Left kidney (tissue), 2 donors: ENCODE results near the gene ERFL. TPM values are rescaled to one million over a fixed set of nuclear protein-coding genes. Genes with fewer than 3 reads are reported as not detected.
"Not testable (repeated sequence)": the region's sequence is repeated elsewhere in the genome, so short reads cannot be mapped to it uniquely, and the experiment has no call there.

Experiments used
- DNase-seq: peaks from one replicate; pipeline ENCODE4 v3.0.0-alpha.2; 2013
- polyA plus RNA-seq: library from polyadenylated mRNA; unstranded; fragments of 120-200 nt; gene quantifications from one replicate; pipeline ENCODE4 v1.2.1, GENCODE V29; 2013; ENCODE audit not compliant: insufficient read length

The ERFL gene
- polyA plus RNA-seq, 1 donor, result 0.15 TPM

DNA sequence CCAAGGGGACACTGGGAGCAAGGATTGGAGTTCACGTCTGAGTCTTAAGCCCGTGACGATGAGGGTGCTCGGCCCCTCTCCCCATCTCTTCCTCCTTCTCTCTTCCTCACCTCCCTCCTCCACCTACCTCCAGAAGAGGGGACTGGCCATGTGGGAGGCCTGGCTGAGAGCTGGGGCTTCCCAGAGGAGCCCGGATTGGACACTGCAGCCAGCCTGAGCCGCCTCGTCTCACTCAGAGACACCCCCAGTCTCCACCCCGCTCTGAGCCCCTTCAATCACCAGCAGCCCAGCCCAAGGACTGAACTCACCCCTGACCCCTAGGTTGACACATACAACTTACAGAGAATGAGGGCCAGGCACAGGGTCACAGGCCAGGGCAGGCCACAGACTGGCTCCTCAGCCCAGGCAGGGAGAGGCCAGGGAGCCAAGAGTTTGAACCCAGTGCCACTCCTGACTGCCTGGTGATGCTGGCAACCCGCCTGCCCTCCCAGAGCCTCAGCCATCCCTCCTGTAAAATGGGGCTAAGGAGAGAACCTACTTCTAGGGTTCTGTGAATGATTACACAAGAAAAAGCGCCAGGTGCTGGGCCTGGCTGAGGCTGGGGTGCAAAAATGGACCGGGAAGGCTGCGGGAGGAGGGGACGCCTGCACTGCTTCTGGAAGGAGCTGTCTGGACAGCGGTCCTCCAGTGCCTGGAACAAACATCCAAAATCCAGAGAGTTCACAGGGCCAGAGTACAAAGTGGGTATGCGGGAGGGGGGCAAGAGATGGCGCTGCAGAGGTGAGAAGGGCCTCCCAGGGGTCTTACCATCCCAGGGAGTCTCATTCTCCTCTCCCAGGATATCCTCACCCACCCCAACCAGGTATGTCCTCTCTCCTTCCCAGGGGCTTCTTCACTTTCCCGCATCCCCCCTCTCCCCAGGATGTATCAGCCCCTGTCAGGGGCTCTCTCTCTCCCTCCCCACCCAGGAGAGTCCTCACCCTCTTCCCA is 50.0 kb downstream of the ERFL start:
- no peak for DNase-seq

DNA sequence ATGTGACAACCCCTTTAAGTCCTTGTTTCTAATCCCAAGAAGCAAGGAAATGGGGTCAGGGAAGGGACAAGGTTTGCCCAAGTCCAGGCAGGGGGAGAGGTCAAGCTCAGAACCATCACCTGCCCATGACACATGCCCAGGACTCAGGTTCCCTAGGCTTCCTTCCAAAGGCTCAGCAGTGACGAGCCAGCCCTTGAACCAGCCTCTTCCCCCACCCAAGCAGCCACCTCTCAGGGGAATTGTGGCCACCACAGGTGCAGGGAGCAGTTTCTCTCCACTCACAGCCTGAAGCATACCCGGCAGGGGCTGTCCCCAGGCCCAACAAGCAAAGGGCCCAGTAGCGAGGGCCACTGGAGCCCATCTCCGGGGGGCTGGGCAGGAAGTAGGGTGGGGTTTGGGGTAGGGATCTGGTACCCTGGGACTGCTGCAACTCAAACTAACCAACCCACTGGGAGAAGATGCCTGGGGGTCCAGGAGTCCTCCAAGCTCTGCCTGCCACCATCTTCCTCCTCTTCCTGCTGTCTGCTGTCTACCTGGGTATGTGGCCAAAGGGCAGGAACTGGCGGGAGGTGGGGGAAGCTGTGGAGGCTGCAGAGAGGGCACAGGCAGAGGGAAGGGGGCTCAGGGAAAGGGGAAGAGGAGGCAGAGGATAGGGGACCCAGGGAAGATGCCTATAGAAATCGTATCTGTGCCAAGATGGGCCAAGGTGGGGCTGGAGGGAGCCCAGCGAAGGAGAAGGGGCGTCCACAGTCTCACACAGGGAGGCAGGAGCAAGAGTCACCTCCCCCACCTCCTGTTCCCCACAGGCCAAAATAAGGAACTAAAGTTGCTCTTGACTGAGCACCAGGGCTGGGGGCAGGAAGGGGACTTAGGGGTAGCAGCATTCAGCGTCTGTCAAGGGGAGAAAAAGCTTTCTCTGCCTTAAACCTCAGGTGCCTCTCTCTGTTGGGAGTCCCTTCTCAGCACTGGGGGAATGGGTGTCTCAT is 51.1 kb downstream of the ERFL start, which contains the start of gene CD79A:
TSS of gene CD79A (plus strand) at position 433 of the 986 bp plus-strand sequence. CDS start at position 459, 26 bp downstream.
- no peak for DNase-seq

DNA sequence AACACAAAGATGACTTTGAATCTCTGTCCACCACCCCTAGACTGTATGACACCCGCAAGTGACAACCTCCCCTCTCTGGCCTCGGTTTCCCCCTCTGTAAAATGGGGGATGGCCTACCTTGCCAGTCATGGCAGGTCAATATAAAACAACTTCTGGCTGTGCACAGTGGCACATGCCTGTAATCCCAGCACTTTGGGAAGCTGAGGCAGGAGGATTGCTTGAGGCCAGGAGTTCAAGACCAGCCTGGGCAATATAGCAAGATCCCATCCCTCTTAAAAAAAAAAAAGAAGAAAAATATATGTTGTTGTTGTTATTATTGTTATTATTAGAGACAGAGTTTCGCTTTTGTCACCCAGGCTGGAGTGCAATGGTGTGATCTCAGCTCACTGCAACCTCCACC is 52.3 kb downstream of the ERFL start:
- not testable (repeated sequence) for DNase-seq

DNA sequence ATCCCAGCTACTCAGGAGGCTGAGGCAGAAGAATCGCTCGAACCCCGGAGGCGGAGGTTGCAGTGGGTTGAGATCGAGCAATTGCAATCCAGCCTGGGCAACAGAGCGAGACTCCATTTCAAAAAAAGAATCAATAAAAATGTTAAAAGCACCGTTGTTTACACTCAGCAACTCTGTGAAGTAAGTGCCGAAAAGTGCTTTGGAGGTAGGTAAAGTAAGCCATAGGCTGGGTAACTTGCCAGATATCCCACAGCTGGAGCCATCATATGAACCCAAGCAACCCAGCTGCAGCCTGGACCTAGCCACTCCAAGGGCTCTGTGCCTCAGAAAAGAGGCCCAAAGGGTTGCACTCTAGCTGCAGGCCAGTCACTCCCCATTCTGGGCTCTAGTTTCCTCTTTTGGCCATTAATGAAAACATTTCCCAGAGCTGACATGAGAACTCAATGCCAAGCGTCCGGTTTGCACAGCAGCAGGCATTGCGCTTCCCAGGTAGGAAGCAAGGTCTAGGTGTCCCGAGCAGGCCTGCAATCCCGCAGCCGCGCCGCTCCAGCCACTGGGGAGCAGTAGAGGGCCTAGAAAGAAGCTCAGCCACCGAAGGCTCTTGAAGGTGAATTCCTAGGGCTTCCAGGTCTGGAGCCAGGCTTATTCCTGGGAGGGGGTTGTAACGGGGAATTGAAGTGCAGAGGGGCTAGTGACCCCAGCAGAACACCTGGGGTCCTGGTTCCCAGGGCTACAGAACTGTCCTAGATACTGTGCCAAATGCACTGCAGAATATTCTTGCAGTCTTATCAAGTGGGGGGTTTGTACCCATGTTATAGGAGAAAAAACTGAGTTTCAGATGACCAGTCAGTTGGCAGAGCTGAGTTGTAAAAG is 55.2 kb downstream of the ERFL start:
- DNase-seq, result peak; percentile 59

DNA sequence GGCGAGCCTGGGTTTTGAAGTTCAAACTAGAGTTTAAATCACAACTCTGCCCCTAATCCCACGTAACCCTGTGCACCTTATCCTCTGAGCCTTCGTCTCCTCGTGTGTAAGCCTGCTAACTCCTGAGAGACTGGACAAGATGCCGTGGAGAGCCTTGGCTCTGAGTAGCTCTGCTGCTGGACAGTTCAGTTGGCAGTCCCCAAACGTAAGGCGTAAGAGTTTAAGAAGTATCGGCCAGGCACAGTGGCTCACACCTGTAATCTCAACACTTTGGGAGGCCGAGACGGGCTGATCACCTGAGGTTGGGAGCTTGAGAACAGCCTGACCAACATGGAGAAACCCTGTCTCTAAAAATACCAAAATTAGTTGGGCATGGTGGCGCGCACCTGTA is 55.9 kb downstream of the ERFL start:
- no peak for DNase-seq

DNA sequence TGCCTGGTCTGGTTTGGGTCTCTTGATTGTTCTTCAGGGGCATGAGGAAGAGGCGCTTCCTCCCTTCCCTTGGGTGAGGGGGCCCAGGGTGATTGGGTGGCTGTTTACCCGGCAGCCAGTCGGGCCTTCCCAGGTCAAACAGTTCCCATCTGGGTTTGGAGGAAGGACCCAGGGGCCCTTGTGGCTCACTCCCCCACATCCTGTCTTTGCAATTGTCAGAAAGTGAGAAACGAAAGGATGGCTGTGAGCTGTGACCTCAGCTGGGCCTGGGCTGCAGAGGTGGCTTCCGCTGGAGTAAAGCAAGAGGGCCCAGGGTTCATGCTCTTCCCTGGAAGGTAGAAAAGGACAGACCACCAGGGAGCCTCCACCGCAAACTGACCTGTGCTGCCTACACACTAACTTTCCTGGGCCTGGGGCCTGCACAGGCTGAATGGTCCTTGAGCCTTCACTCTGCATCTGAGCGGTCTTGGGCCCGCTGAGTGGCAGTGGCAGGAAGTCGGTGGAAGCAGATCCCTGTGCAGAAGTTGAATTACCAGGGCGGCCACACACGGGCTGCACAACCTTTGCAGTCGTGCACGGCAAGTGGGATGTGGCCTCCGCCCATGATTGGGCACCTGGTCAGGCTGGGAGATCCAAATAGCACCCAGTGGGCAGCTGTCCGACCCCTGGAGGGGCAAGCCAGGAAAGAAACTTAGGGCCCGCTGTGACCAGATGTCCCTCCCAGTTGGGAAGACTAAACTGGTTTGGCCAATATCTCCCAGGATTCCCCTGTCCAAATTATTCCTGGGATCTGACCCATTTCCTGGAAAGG is 56.5 kb downstream of the ERFL start:
- no peak for DNase-seq

DNA sequence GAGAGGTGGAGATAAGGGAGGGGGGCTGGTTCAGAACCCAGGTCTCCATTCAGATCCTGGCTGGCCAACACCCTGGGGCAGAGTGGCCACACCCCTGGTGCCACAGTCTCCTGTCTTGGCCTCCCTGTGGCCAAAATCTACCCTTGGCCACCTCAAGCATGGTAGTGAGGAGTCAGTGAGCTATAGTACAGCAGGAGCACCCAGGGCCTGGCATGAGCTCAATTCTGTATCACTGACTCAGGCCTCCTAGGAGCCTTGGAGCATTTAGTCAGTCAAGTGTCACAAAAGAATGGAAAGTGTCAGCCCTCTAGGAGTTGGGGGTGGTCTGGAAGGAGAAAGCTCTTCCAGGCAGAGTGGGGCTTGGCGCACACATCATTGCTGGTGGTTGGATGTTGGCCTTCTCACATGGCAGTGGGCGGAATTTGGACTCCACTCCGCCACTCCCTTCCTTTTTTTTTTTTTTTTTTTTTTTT is 57.8 kb downstream of the ERFL start:
- no peak for DNase-seq

DNA sequence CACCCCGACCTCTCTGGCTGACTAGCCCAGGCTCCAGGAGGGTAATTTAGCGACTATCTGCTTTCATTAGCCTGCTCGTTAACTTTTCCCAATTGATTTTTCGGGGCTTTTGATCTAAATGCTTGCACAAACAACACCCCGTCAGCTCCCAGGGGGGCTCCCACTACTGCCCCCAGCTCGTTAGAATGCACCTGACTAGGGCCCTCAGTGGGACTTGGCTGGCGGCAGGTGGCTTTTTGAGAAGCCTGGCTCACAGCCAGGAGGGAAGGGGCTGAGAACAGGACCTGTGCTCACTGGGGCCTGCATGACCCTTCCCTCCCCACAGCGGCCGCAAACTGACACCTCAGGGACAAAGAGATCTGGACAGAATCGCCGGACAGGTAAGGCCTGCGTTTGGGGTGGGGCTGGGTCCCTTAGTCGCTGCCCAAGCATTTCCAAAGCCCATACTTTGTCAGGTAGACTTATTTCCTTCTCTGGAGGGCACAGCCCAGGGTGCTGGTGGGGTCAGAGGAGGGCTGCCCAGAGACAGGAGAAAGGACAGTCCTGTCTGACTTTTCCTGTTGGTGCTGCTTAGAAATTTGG is 58.8 kb downstream of the ERFL start:
- DNase-seq, result no peak

DNA sequence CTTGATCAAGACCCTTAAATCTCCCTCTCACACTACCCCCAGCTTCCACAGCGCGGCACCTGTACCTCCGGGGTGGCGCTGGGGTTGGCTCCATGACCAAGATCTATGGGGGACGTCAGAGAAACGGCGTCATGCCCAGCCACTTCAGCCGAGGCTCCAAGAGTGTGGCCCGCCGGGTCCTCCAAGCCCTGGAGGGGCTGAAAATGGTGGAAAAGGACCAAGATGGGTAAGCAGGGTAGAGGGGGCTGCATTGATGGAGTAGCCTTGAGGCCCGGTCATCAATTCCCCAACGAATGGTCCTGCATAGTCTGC is 59.3 kb downstream of the ERFL start:
- no peak for DNase-seq

DNA sequence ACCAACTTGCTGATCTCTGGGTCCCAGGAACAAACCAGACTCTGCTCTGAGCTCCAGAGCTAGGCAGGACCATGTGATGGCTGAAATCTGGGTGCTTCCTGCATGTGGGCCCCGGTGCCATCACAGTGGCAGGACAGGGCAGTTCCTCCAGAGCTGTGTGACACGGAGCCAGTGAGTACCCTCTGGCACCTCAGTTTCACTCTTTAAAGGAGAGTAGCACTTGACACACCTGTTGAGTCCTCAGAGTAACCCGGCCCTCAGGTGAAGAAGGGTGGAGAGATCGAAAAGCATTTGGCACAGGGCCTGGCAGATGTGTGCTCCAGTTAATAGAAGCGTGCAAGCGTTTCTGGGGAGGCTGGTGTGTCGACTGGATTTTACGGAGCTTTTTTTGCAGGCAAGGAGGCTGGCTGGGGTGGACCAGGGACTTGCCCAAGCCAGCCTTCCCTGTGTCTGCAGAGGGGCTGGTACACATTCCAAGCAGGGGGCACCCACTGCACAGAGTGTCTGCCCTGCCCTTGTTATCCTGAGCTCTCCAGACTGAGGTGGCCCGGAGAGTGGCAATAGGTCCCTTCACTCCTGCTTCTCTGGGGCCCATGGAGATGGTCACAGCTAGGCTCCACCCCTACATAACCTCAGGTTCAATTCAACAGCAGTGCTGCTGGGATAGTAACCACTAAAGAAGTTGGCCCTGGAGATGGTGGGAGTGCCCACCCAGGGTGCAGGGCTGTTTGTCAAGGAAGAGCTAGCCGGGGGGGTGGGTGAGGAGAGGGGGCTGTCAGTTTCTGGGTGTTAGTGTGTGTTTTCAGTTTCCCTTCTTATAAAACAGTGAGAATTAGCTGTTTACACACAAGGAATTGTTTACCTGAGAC is 59.9 kb downstream of the ERFL start:
- no peak for DNase-seq

DNA sequence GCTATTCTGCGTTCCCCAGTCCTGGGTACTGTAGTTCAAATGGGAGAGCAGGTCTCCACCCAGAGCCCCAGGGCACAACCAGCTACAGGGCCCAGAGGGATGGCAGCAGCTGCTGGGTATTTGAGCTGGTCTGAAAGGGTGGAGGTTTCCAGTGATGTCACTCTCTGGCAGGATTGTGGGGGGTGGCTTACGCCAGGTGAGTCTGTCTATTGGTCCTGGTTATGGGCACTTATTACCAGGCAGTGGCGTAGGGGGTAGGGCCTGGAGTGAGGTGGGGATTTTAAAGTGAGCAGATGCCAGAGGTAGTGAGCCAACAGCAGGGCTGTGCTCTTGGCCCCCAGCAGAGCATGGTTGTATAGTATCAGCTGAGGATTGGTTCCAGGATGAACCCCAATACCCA is 62.0 kb downstream of the ERFL start:
- DNase-seq, result no peak

DNA sequence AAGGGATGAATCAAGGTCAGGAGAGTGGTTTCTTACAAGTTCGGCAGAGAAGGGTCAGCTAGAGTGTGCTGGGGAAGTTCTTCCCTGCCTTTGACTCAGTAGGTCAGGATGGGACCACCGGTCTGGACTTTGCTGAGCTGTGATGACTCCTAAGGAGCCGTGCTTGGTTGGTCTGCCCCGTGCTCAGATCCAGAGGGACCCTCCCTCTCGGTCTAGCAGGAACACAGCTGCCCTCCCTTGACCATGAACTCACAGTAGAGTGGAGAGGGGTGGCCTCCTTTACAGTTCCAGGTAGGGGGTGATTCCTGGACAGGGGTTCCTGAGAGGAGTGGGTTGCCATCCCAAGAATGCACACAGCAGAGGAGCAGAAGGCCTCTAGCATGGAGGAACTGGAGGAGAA is 63.9 kb downstream of the ERFL start:
- DNase-seq, result no peak

DNA sequence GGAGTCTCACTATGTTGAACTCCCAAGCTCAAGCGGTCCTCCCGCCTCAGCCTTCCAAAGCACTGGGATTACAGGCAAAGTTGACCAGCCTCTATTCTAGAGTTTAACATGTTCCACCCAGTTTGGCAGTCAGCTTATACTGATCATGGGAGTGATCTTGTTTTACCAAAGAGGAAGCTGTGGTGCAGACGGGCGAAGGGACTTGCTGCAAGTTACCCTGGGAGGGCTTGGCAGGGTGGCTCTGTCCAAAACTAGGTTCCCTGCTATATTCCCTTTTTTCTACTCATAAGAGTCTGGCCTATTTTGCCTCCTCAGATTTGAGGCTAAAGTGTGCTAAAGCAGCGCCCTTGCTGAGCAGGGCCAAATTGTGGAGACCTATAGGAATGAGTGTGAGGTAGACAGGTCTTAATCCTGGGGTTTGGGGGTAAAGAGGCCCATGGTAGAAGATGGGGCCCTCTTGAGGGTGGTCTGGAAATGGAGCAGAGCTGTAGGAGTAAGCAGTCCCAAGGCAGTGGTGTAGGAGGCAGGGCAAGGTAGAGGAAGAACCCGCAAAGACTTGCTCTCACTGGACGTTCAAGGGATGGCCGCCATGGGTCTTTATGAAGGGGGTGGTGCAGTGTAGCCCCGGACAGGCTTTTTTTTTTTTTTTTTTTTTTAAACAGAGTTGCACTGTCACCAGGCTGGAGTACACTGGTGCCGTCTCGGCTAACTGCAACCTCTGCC is 64.9 kb downstream of the ERFL start:
- no peak for DNase-seq

DNA sequence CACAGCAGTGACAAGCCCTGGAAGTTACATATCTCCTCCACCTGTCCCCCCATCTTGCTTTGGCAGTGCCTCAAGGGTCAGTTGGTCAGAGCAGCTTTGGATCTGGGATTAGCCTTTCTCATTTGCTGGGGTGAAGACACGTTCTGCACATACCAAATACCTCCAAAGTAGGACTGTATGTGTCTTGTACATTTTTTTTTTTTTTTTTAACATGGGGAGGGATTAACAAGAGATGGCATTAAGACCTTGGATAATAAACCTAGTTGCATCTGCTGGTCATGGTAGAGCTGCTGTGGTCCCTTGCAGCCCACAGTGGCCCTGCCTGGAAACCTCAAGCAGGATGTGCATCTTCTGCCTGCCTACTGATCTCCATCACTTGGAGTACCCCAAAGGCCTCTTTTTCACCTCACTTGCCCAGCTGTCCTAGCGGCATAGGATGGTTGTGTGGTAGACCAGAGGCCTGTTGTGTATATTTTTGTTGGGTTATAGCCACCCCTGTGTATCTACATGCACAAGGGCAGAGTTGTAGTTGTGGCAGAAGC is 65.7 kb downstream of the ERFL start:
- no peak for DNase-seq

DNA sequence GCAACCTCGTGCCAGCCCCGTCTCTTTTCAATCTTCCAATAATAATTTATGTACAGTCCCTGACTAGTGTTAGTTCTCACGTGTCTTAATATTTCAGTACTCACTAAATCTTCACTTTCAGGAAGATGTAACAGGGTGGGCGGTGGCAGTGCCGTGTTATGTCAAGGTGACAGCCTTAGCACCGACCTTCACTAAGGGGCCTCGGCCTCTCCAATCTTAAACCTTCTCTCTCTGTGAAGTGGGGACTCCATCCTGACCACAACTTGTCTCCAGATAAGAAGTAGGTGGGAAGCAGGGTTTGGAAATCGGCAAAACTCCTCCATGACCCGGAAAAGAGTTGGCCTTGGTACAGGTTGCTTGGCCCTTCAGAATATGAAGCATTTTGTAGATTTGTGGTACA is 66.4 kb downstream of the ERFL start:
- no peak for DNase-seq

DNA sequence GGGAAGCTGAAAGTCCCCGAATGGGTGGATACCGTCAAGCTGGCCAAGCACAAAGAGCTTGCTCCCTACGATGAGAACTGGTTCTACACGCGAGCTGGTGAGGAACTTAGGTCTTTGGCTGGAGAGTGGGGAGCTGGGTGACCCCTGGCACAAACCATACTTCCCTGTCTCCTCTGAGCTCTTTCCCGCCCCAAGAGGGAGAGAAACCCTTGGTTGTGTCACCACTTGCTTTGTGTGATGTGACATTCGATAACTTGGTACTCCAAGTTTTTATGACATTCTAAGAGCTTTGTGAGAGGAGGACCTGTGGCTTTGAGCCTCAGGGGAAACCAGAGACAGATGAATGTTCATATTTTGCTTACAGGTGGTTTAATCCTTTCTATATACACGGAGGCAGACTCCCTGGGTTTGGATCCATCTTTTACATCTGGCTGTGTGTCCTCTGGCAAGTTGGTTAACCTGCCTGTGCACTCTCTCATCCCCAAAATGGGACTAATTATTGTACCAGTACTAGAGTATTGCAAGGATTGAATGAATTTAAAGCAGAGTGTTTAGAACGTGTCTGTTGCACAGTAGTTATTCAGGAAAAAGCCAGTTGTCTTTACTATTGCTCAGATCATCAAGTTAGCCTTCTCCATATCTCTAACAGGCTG is 67.0 kb downstream of the ERFL start:
- DNase-seq, result no peak

DNA sequence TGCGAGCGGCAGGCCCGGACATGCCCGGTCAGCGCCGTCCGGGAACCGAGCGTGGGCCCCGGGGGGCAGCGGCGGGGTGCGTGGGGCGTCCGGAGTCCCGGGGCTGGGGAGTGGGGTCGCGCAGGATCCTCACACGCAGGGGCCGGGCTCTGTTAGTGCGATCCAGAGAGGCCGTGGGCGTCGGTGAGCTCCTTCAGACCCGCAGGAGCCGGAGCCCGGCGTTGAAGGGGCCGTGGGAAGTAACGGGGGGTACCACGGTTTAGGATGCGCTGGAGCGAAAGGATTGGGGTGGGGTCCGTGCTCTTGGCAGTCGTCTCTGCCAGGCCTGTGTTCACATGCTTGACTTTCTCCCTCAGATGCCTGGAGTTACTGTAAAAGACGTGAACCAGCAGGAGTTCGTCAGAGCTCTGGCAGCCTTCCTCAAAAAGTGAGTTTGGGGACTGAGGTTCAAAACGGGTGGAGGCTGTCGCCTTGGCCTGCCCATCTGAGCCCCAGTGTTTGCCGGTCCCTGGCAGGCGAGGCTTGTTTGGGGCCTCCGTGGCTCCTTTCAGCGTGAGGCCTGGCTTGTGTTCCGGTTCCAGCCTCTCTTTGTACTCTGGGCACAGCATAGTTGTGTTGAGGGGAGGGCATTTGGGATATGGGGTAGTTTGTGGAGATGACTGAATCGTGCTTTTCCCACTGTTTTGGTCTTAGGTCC is 67.7 kb downstream of the ERFL start:
- DNase-seq, result no peak
